GM18505 (cell line): ENCODE results near the gene LCN15.

Source experiments
- ATAC-seq: cut with Tn5 transposase; IDR thresholded peaks from one replicate; pipeline ENCODE4 v1.9.1; 2021; ENCODE audit not compliant: unreplicated experiment
- POLR2A ChIP-seq: IDR thresholded peaks from 4 replicates; pipeline ENCODE4 v1.6.1; 2011; ENCODE audit warnings: borderline replicate concordance; ENCODE audit not compliant: insufficient read depth, insufficient read length; ENCODE audit errors: extremely low read depth

The LCN15 gene

GRCh38 chr9:136740971-136741882 is 23.1 kb downstream of the LCN15 start:
- no peak for ATAC-seq

GRCh38 chr9:136740491-136740890 is 23.8 kb downstream of the LCN15 start:
- TF ChIP-seq POLR2A: no peak
- ATAC-seq: no peak

More at GRCh38 chr9:136740971-136741882, 23.1 kb downstream of the LCN15 start:
- no peak for TF ChIP-seq POLR2A

GRCh38 chr9:136740069-136740468 is 24.2 kb downstream of the LCN15 start:
- no peak for ATAC-seq
- no peak for TF ChIP-seq POLR2A

GRCh38 chr9:136739509-136739908 is 24.8 kb downstream of the LCN15 start:
- no peak for TF ChIP-seq POLR2A
- ATAC-seq: no peak

- no peak for ATAC-seq
- TF ChIP-seq POLR2A: no peak
Observed at GRCh38 chr9:136738960-136739359, 25.4 kb downstream of the LCN15 start.

- no peak for ATAC-seq
- TF ChIP-seq POLR2A: no peak
Observed at GRCh38 chr9:136735812-136736480, 28.4 kb downstream of the LCN15 start.

- ATAC-seq: no peak
- TF ChIP-seq POLR2A: no peak
Observed at GRCh38 chr9:136734837-136735496, 29.4 kb downstream of the LCN15 start.

- no peak for ATAC-seq
Observed at GRCh38 chr9:136733611-136734010, 30.7 kb downstream of the LCN15 start.

GRCh38 chr9:136732444-136733178 is 31.7 kb downstream of the LCN15 start:
- TF ChIP-seq POLR2A: no peak
- ATAC-seq: no peak

More at GRCh38 chr9:136733611-136734010, 30.7 kb downstream of the LCN15 start:
- no peak for TF ChIP-seq POLR2A

- no peak for ATAC-seq
- no peak for TF ChIP-seq POLR2A
Observed at GRCh38 chr9:136729926-136730325, 34.4 kb downstream of the LCN15 start.

GRCh38 chr9:136729144-136729543 is 35.2 kb downstream of the LCN15 start:
- TF ChIP-seq POLR2A: no peak
- no peak for ATAC-seq

GRCh38 chr9:136728548-136729123 is 35.7 kb downstream of the LCN15 start:
- ATAC-seq: peak; percentile 28
- TF ChIP-seq POLR2A: no peak
